GM12891 (cell line): ENCODE data around the gene ERMARD.

Experiments used
- POLR2A ChIP-seq: IDR thresholded peaks from 2 replicates; pipeline ENCODE4 v1.6.1; 2011; ENCODE audit warnings: low read depth, low read length, control low read depth
- POLR2AphosphoS5 ChIP-seq: IDR thresholded peaks from 2 replicates; pipeline ENCODE4 v1.6.1; 2011; ENCODE audit warnings: low read depth, low read length, control low read depth
- POU2F2 ChIP-seq: IDR thresholded peaks from 2 replicates; pipeline ENCODE4 v1.6.1; 2011; ENCODE audit warnings: low read depth, mild to moderate bottlenecking, control low read depth, low read length, moderate library complexity
- SPI1 ChIP-seq: IDR thresholded peaks from 2 replicates; pipeline ENCODE4 v1.6.1; 2011; ENCODE audit warnings: low read depth, low read length, control low read depth
- TAF1 ChIP-seq: IDR thresholded peaks from 2 replicates; pipeline ENCODE4 v1.6.1; 2011; ENCODE audit warnings: low read depth, low read length, control low read depth

- TF ChIP-seq POLR2A (no peak), POLR2AphosphoS5 (no peak), POU2F2 (no peak), TAF1 (no peak), SPI1 (no peak)
These were observed 34.9 kb downstream of the ERMARD start for GRCh38 chr6:169786349-169786748.
